ENCODE results near the gene CHEK1. TPM values are rescaled to one million over a fixed set of nuclear protein-coding genes. Genes with fewer than 3 reads are reported as not detected.
"Not testable (repeated sequence)": the region's sequence is repeated elsewhere in the genome, so short reads cannot be mapped to it uniquely, and the experiment has no call there.

CHEK1 gene
- total RNA-seq, 1 donor from 2014 or later = 109 TPM

- intact Hi-C loops (cut with micrococcal nuclease) = no loop called here
- H3K36me3 Mint-ChIP-seq (ENCODE audit: low read depth) = peaks cover 3% of the 10 kb centered on the region
- H3K9me3 Mint-ChIP-seq = no peaks in the 10 kb centered on the region
Observed at GRCh38 chr11:125685228-125685627, 60.3 kb downstream of the CHEK1 start.

DNA sequence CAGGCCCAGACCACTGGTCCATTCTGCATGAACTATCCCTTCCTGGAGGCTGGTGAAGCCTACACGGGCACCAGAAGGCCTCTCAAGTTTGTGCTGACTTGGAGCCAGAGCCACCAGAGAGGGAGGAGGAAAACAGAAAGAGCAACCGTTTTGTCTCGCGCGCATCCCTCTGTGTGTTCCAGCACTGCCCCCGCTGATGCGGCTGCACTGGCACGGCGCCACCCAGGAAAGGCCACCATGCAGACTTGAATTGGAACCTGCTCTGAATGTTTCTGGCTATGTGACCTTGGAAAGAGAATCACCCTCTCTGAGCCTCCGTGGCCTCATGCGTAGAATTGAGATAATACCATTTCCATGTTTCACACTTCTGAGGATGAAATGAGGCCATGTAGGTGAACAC lies 63.1 kb downstream of the CHEK1 start:
- Mint-ChIP-seq H3K27me3 (ENCODE audit: insufficient read depth) (no peaks in the 10 kb centered on the region), H3K27ac (no peak overlapping the region), H3K36me3 (ENCODE audit: low read depth) (peaks cover 1% of the 10 kb centered on the region), H3K9me3 (no peaks in the 10 kb centered on the region), H3K4me3 (no peak overlapping the region), H3K4me1 (ENCODE audit: low read depth) (no peaks in the 10 kb centered on the region)
- intact Hi-C loops (cut with micrococcal nuclease) = no loop called here
- DNase-seq (ENCODE audit: low spot score) = no peak

More at GRCh38 chr11:125685228-125685627, 60.3 kb downstream of the CHEK1 start:
- H3K27me3 Mint-ChIP-seq (ENCODE audit: insufficient read depth) = no peaks in the 10 kb centered on the region
- H3K27ac Mint-ChIP-seq = no peak overlapping the region
- no peak overlapping the region for H3K4me3 Mint-ChIP-seq
- no peaks in the 10 kb centered on the region for H3K4me1 Mint-ChIP-seq (ENCODE audit: low read depth)
- DNase-seq (ENCODE audit: low spot score) = no peak

DNA sequence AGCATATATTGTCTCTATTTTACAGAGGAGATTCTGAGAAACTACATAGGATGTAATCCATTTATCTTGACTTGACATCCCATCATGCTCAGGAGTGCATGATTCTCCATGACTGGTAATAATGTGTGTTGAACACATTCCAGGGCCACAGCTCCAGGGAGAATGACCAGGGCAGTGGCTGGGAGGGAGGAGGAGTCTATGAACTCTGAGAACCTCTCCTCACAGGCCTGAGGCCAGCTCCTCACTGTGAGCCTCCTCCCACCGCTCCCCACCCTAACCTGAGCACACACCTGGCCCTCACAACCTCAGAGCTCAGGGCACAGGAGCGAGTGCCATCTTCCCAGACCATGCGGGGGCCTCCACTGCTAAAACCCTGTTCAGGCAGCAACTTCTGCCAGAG lies 63.7 kb downstream of the CHEK1 start:
- Mint-ChIP-seq H3K27me3 (ENCODE audit: insufficient read depth) (no peaks in the 10 kb centered on the region), H3K4me3 (no peak overlapping the region), H3K27ac (no peak overlapping the region), H3K36me3 (ENCODE audit: low read depth) (peaks cover 1% of the 10 kb centered on the region), H3K4me1 (ENCODE audit: low read depth) (no peaks in the 10 kb centered on the region), H3K9me3 (no peaks in the 10 kb centered on the region)
- no peak for DNase-seq (ENCODE audit: low spot score)
- intact Hi-C loops (cut with micrococcal nuclease) = no loop called here

DNA sequence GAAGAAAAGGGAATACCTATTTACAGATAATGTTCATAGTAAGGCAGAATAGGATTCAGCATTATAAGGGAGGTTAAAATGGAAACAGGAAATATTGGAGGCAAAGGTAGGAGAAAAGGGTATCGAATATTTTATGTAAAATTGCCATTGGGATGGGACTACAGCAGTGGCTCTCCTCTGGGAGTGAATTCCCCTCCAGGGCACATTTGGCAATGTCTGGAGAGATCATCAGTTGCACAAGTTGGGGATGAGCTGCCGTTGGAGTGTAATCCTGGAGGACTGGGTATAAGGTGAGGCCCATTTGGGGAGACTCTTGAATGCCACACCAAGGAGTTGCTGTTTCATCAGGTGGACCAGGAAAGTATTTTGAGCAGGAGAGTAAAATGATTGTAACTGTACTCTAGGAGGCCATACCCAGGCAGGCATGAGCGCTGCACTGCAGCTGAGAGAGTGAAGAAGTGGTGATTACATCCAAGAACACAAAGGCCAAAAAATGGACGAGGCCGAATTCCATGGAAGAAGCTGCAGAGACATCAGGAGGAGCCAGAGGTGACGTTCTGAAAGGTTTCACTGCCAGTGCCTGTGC lies 64.4 kb downstream of the CHEK1 start:
- no peaks in the 10 kb centered on the region for H3K4me1 Mint-ChIP-seq (ENCODE audit: low read depth)
- H3K27ac Mint-ChIP-seq = no peak overlapping the region
- H3K9me3 Mint-ChIP-seq = no peaks in the 10 kb centered on the region
- no peak overlapping the region for H3K4me3 Mint-ChIP-seq
- intact Hi-C loops (cut with micrococcal nuclease) = no loop called here
- DNase-seq (ENCODE audit: low spot score) = no peak
- H3K36me3 Mint-ChIP-seq (ENCODE audit: low read depth) = peaks cover 1% of the 10 kb centered on the region
- H3K27me3 Mint-ChIP-seq (ENCODE audit: insufficient read depth) = no peaks in the 10 kb centered on the region

DNA sequence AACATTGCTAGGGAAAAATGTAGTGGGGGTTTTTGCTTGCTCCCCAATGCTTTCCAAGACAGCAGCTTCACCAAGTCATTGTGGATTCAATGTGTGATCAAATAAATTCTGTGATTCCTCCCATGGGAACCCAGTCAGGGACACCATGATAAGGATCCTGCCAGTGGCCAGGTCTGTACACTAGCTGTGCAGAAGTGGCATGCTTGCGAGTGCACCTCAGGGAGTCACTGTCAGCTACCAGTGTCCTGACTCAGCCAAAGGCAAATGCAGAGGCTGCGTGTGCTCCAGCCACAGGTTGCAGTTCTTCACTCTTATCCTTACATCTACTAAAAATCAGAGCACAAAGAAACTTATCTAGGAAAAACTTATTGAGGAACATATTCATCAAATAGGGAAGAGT lies 65.0 kb downstream of the CHEK1 start:
- DNase-seq (ENCODE audit: low spot score) = no peak
- Mint-ChIP-seq H3K27ac (no peak overlapping the region), H3K9me3 (no peaks in the 10 kb centered on the region), H3K4me3 (no peak overlapping the region), H3K27me3 (ENCODE audit: insufficient read depth) (no peaks in the 10 kb centered on the region), H3K4me1 (ENCODE audit: low read depth) (no peaks in the 10 kb centered on the region), H3K36me3 (ENCODE audit: low read depth) (peaks cover 1% of the 10 kb centered on the region)
- intact Hi-C loops (cut with micrococcal nuclease) = no loop called here

DNA sequence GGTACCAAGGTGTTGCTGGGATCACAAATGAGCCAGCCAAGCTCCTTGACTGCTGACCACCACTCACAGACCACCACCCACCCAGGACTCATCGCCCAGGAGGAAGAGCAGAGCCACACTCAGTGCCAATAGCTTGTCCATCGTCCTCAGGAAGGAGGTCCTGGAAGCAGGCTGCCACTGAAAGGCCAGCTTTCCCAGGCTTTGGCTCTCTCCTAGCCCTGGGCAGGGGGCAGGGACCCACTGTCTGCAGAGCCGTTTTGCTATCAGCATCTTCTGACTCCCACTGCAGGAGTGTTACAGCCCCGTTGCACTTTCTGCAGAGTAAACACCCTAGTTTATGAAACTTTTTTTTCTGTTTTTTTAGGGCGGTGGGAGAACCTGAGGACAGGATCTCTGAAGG lies 67.9 kb downstream of the CHEK1 start:
- Mint-ChIP-seq H3K4me3 (no peak overlapping the region), H3K27me3 (ENCODE audit: insufficient read depth) (no peaks in the 10 kb centered on the region), H3K36me3 (ENCODE audit: low read depth) (no peaks in the 10 kb centered on the region), H3K27ac (no peak overlapping the region), H3K9me3 (no peaks in the 10 kb centered on the region), H3K4me1 (ENCODE audit: low read depth) (no peaks in the 10 kb centered on the region)
- intact Hi-C loops (cut with micrococcal nuclease) = no loop called here
- no peak for DNase-seq (ENCODE audit: low spot score)

GRCh38 chr11:125694951-125695350 lies 70.0 kb downstream of the CHEK1 start:
- H3K36me3 Mint-ChIP-seq (ENCODE audit: low read depth) = no peaks in the 10 kb centered on the region

GRCh38 chr11:125701018-125701610 lies 76.2 kb downstream of the CHEK1 start:
- H3K9me3 Mint-ChIP-seq = no peaks in the 10 kb centered on the region
- intact Hi-C loops (cut with micrococcal nuclease) = no loop called here
- H3K27ac Mint-ChIP-seq = no peak overlapping the region
- H3K4me1 Mint-ChIP-seq (ENCODE audit: low read depth) = no peaks in the 10 kb centered on the region
- no peaks in the 10 kb centered on the region for H3K36me3 Mint-ChIP-seq (ENCODE audit: low read depth)
- no peak for DNase-seq (ENCODE audit: low spot score)
- no peak overlapping the region for H3K4me3 Mint-ChIP-seq
- peaks cover 6% of the 10 kb centered on the region for H3K27me3 Mint-ChIP-seq (ENCODE audit: insufficient read depth)

More at GRCh38 chr11:125694951-125695350, 70.0 kb downstream of the CHEK1 start:
- no peaks in the 10 kb centered on the region for H3K4me1 Mint-ChIP-seq (ENCODE audit: low read depth)
- intact Hi-C loops (cut with micrococcal nuclease) = no loop called here
- H3K27ac Mint-ChIP-seq = no peak overlapping the region
- H3K27me3 Mint-ChIP-seq (ENCODE audit: insufficient read depth) = no peaks in the 10 kb centered on the region
- H3K9me3 Mint-ChIP-seq = no peaks in the 10 kb centered on the region
- no peak overlapping the region for H3K4me3 Mint-ChIP-seq
- no peak for DNase-seq (ENCODE audit: low spot score)

DNA sequence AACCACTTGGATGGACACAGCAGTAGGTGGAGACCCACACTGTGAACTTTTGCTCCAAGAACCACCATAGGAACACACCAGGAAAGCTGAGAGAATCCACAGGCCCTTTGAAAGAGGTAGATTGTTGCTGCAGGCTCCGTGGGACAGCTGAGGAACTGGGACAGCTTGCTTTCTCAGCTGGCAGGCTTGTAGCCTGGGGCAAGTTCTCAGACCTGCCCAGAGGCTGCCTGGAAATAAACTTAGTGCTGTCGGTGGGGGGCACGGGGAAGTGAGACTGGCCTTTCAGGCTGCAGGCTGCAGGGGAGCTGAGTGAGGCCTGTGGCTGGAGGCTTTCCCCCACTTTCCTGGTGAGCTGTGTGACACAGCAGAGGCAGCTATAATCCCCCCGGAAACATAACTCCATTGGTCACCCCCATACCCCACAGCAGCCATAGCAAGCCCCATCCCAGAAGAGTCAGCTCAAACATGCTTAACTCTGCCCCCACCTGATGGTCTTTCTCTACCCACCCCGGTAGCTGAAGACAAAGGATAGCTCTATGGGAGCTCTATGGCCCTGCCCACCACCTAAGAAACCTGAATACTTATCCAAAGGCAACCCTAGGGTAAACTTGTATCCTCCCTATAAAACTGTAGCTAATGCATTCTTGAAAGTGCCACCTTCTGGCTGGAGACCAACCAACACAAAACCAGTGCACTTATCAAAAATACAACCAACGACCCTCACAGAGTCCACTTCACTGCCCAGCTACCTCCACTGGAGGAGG lies 77.1 kb downstream of the CHEK1 start:
- H3K4me3 Mint-ChIP-seq = no peak overlapping the region

GRCh38 chr11:125704686-125705085 lies 79.7 kb downstream of the CHEK1 start:
- H3K4me1 Mint-ChIP-seq (ENCODE audit: low read depth); DNase-seq (ENCODE audit: low spot score); H3K27ac Mint-ChIP-seq; H3K9me3 Mint-ChIP-seq; H3K4me3 Mint-ChIP-seq; H3K36me3 Mint-ChIP-seq (ENCODE audit: low read depth); intact Hi-C loops (cut with micrococcal nuclease): not testable (repeated sequence)
- peaks cover 10% of the 10 kb centered on the region for H3K27me3 Mint-ChIP-seq (ENCODE audit: insufficient read depth)

More for the DNA sequence above, 77.1 kb downstream of the CHEK1 start:
- Mint-ChIP-seq H3K4me1 (ENCODE audit: low read depth) (no peaks in the 10 kb centered on the region), H3K27me3 (ENCODE audit: insufficient read depth) (peaks cover 6% of the 10 kb centered on the region), H3K36me3 (ENCODE audit: low read depth) (no peaks in the 10 kb centered on the region), H3K27ac (no peak overlapping the region), H3K9me3 (no peaks in the 10 kb centered on the region)
- intact Hi-C loops (cut with micrococcal nuclease) = no loop called here
- DNase-seq (ENCODE audit: low spot score) = no peak

DNA sequence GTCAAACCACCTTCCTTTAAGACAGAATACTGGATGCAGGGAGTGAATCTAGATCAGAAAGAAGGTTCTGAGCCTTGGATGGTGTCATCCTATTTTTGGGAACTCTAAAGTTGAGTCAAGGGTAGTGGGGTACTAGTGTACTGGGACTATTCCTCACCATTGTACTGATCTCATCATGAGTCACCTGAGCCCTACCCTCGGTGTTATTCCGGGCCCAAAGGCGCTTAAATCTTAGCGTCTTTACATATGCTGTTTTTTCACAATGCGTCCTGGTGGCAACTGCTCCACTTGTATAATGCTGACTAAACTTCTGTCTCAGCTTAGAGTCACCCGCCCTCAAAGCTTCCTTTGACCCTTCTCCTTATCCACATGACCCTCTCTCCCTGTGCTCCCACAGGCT lies 95.8 kb downstream of the CHEK1 start:
- peaks cover 17% of the 10 kb centered on the region for H3K27me3 Mint-ChIP-seq (ENCODE audit: insufficient read depth)
- no peak for DNase-seq (ENCODE audit: low spot score)
- no peak overlapping the region for H3K4me3 Mint-ChIP-seq
- H3K36me3 Mint-ChIP-seq (ENCODE audit: low read depth) = no peaks in the 10 kb centered on the region
- H3K4me1 Mint-ChIP-seq (ENCODE audit: low read depth) = no peaks in the 10 kb centered on the region
- H3K9me3 Mint-ChIP-seq = no peaks in the 10 kb centered on the region
- intact Hi-C loops (cut with micrococcal nuclease) = loop anchor here (10.0 kb wide), 1 partner anchor 154 kb away; no protein-coding TSS in a partner anchor
- no peak overlapping the region for H3K27ac Mint-ChIP-seq

- H3K4me1 Mint-ChIP-seq (ENCODE audit: low read depth) = no peaks in the 10 kb centered on the region
Observed at GRCh38 chr11:125724125-125724524, 99.2 kb downstream of the CHEK1 start.

More at GRCh38 chr11:125724125-125724524, 99.2 kb downstream of the CHEK1 start:
- DNase-seq (ENCODE audit: low spot score) = no peak
- Mint-ChIP-seq H3K27me3 (ENCODE audit: insufficient read depth) (peaks cover 11% of the 10 kb centered on the region), H3K4me3 (no peak overlapping the region), H3K9me3 (no peaks in the 10 kb centered on the region), H3K36me3 (ENCODE audit: low read depth) (no peaks in the 10 kb centered on the region), H3K27ac (no peak overlapping the region)
- intact Hi-C loops (cut with micrococcal nuclease) = loop anchor here (10.0 kb wide), 1 partner anchor 151 kb away; no protein-coding TSS in a partner anchor

All from activated T-helper 1 cell treated with anti-CD3 and anti-CD28 coated beads, Interleukin-12 subunit alpha, Interleukin-12 subunit beta, Interleukin-2, Interleukin-4 antibody, amounts not matched to agents 30 ng/mL and 10 ng/mL and 1 ng/mL, durations not matched to agents 14 hours and 24 hours and 36 hours (primary cell).